Measurements from ENCODE around the gene PHC2. TPM values are rescaled to one million over a fixed set of nuclear protein-coding genes. Genes with fewer than 3 reads are reported as not detected.

Gene PHC2
- total RNA-seq, 1 donor from 2014 or later, result 91.5 TPM

DNA sequence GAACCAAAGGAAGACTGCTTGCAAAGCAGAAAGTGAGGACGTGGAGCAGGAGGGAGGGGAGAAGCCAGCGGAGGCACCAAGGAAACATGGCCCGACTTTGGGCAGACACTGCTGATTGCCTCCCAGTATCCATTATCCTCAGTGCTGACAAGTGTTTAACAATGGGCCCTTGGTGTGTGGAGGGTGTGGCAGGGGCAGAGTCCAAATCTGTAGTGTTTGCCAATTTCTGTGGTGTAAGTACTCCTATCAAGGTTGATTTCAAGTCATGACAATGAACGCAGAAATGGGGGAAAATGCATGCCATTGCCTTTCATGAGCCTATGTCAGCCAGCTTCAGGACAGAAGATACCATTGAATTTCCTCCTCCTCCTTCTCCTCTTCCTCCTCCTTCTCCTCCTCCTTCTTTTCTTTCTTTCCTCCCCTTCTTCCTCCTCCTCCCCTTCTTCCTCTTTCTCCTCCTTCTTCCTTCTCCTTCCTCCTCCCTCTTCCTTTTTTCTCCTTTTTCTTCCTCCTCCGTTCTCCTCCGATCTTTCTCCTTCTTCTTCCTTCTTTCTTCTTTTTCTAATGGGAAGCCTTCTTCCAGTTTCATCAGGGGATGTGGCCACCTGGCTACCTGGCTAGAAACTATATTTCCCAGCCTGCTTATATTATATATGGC lies 10.3 kb upstream of the PHC2 start:
- DNase-seq (ENCODE audit: low spot score), result no peak
- no peaks in the 10 kb centered on the region for H3K9me3 Mint-ChIP-seq (ENCODE audit: low read depth)
- no peaks in the 10 kb centered on the region for H3K27me3 Mint-ChIP-seq (ENCODE audit: low read depth)
- TF ChIP-seq, protein P1, sequence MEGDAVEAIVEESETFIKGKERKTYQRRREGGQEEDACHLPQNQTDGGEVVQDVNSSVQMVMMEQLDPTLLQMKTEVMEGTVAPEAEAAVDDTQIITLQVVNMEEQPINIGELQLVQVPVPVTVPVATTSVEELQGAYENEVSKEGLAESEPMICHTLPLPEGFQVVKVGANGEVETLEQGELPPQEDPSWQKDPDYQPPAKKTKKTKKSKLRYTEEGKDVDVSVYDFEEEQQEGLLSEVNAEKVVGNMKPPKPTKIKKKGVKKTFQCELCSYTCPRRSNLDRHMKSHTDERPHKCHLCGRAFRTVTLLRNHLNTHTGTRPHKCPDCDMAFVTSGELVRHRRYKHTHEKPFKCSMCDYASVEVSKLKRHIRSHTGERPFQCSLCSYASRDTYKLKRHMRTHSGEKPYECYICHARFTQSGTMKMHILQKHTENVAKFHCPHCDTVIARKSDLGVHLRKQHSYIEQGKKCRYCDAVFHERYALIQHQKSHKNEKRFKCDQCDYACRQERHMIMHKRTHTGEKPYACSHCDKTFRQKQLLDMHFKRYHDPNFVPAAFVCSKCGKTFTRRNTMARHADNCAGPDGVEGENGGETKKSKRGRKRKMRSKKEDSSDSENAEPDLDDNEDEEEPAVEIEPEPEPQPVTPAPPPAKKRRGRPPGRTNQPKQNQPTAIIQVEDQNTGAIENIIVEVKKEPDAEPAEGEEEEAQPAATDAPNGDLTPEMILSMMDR (IDR thresholded peaks at IDR 0.05), result no peak
- H3K36me3 Mint-ChIP-seq (ENCODE audit: low read depth), result no peaks in the 10 kb centered on the region
- H3K4me3 Mint-ChIP-seq (ENCODE audit: unreplicated experiment), result no peak overlapping the region
- H3K27ac Mint-ChIP-seq (ENCODE audit: unreplicated experiment), result no peak overlapping the region
- peaks cover 14% of the 10 kb centered on the region for H3K4me1 Mint-ChIP-seq (ENCODE audit: low read depth)

DNA sequence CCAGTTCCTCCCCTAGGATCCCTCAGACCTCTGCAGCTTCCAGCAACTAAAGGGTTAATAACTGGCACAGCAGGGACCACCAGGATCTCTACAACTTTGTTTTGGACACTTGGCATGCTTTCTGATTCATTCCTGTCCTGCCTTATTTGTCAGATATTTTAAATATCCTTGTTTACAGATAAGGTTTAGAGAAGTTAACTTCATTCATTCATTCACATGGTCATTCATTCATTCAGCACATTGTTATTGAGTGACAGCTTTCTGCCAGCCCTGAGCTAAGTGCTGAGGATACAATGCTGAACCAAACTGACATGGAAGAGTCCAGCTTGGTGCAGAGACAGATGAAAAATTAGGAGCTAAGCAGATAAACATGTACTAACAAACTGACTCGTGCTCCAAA lies 8.8 kb upstream of the PHC2 start:
- Mint-ChIP-seq H3K27ac (ENCODE audit: unreplicated experiment) (no peak overlapping the region), H3K4me1 (ENCODE audit: low read depth) (peaks cover 24% of the 10 kb centered on the region), H3K27me3 (ENCODE audit: low read depth) (no peaks in the 10 kb centered on the region), H3K36me3 (ENCODE audit: low read depth) (no peaks in the 10 kb centered on the region), H3K9me3 (ENCODE audit: low read depth) (no peaks in the 10 kb centered on the region), H3K4me3 (ENCODE audit: unreplicated experiment) (no peak overlapping the region)
- TF ChIP-seq, protein P1 (IDR thresholded peaks at IDR 0.05), result no peak
- no peak for DNase-seq (ENCODE audit: low spot score)

DNA sequence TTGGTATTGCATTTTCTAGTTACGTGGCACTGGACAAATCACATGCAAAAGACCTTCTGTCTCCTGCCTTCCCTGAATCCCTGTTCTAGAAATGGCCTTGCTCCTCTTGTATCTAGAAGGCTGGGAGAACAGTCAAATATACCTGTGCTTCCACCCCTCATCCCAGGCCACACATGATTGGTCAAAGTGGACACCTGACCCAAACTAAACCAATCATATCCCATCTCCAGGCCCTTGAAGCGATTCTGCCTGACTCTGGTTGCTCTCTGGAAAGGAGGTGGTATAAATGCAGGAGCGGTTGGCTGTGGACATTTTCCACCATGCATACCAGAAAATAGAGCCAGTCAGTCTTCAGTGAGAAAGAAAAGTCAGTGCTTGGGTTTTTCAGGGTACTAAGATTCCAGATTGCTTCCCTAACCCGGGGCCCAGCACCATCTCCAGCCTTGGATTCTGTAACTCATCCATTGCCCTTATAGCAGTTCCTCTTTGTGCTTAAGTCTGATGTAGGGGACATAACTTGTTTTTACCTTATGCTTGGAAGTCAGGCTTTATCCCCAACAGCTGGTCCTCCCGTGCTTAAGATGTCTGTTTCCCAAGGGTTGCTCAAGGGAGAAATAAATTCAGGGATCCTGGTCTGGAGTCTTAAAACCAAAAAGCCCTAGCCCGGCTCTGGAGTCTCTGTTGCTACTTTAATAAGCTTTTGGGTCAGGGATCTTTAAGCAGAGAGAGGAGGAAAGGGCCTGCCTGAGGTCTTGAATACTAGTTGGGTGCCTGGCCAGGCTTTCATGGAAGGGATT lies 7.7 kb upstream of the PHC2 start:
- no peak overlapping the region for H3K4me3 Mint-ChIP-seq (ENCODE audit: unreplicated experiment)
- H3K36me3 Mint-ChIP-seq (ENCODE audit: low read depth), result no peaks in the 10 kb centered on the region
- H3K9me3 Mint-ChIP-seq (ENCODE audit: low read depth), result no peaks in the 10 kb centered on the region
- no peak overlapping the region for H3K27ac Mint-ChIP-seq (ENCODE audit: unreplicated experiment)
- TF ChIP-seq, protein P1 (IDR thresholded peaks at IDR 0.05), result no peak
- no peaks in the 10 kb centered on the region for H3K27me3 Mint-ChIP-seq (ENCODE audit: low read depth)
- H3K4me1 Mint-ChIP-seq (ENCODE audit: low read depth), result peaks cover 35% of the 10 kb centered on the region
- DNase-seq (ENCODE audit: low spot score), result no peak

DNA sequence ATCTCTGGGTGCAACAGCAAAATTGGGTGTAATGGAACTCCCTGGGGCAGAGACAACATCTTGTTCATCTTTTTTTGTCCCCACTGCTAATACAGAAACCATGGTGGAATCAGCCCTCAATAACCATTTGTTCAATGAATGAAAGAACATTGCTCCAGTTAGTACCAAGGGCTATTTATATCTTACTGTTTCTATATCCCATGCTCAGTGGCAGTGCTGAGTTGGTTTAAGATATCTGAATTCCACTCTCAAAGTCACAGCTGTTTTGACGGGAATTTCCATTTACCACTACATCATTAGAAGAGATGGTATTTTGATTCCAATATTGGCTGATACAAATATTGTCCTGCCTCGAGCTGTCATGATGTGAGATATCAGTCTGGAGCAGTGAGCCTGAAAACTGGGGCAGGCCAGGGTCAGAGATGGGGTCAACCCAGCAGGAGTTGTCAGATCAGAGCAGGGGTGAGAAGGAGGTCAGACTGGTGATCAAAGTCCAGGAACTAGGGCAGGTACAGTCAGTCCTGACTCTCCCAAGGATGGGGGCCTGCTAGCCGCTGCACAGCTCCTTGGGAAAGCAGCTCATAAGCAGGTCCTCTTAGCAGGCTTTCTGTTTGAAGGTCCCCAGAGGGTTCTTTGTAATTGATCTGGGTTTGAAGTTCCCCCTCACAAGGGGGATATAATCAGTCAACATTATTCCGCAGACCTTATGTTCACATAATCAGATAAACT lies 5.8 kb upstream of the PHC2 start:
- H3K4me1 Mint-ChIP-seq (ENCODE audit: low read depth), result peaks cover 31% of the 10 kb centered on the region
- no peaks in the 10 kb centered on the region for H3K27me3 Mint-ChIP-seq (ENCODE audit: low read depth)
- no peaks in the 10 kb centered on the region for H3K36me3 Mint-ChIP-seq (ENCODE audit: low read depth)
- H3K9me3 Mint-ChIP-seq (ENCODE audit: low read depth), result no peaks in the 10 kb centered on the region
- H3K27ac Mint-ChIP-seq (ENCODE audit: unreplicated experiment), result peak overlapping the region; percentile 52
- no peak for DNase-seq (ENCODE audit: low spot score)
- TF ChIP-seq, protein P1 (IDR thresholded peaks at IDR 0.05), result no peak
- no peak overlapping the region for H3K4me3 Mint-ChIP-seq (ENCODE audit: unreplicated experiment)

DNA sequence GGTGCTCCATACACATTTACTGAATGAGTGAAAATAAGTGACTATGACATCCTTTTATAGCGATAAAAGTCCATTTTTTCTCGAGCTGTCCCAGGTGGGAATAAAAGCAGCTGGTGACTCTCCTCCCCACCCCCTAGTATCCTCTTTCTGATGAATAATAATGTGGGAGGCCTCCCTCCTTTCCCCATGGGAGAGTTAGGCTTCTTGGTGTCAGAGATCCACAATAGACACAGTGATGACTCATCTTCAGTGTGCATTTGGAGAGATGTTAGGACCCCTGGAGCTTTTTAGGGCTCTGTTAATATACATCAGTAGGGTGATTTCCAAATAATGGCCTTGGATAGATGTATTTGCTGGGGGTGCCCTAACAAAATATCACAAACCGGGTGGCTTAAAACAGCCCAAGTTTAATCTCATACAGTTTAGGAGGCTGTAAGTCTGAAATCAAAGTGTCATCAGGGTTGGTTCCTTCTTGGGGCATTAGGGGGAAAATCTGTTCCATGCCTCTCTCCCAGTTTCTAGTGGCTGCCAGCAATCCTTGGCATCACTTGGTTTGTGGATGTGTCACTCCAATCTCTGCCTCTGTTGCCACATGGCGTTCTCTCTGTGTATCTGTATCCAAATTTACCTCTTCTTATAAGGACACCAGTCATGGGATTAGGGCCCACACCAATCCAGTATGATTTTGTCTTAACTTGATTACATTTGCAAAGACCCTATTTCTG lies 4.4 kb upstream of the PHC2 start:
- H3K27me3 Mint-ChIP-seq (ENCODE audit: low read depth), result no peaks in the 10 kb centered on the region
- no peak for DNase-seq (ENCODE audit: low spot score)
- H3K4me1 Mint-ChIP-seq (ENCODE audit: low read depth), result peaks cover 33% of the 10 kb centered on the region

More for the DNA sequence above, 4.4 kb upstream of the PHC2 start:
- TF ChIP-seq, protein P1 (IDR thresholded peaks at IDR 0.05), result no peak
- Mint-ChIP-seq H3K27ac (ENCODE audit: unreplicated experiment) (peak overlapping the region; percentile 65), H3K36me3 (ENCODE audit: low read depth) (no peaks in the 10 kb centered on the region), H3K4me3 (ENCODE audit: unreplicated experiment) (no peak overlapping the region), H3K9me3 (ENCODE audit: low read depth) (no peaks in the 10 kb centered on the region)

Data from chondrocyte (in vitro differentiated cells).